NCI-H69 (cell line): ENCODE measurements around the gene OMD.

ENCODE experiments used
- DNase-seq: peaks from one replicate; lab custom pipeline; 2025; lab: John Stamatoyannopoulos, UW

OMD gene

GRCh38 chr9:92424340-92424739 is at the start of gene OMD:
Gene OMD, minus strand, starts transcription at chr9:92424471. Its CDS starts 6,913 bp downstream, at chr9:92417558.
- DNase-seq: peak; percentile 71

GRCh38 chr9:92468206-92468605 is 43.9 kb upstream of the OMD start:
- peak; percentile 64 for DNase-seq

GRCh38 chr9:92467511-92467910 is 43.2 kb upstream of the OMD start:
- DNase-seq: no peak

GRCh38 chr9:92467041-92467440 is 42.8 kb upstream of the OMD start:
- no peak for DNase-seq

- DNase-seq: no peak
Observed at GRCh38 chr9:92463984-92464383, 39.7 kb upstream of the OMD start.

- no peak for DNase-seq
Observed at GRCh38 chr9:92463387-92463786, 39.1 kb upstream of the OMD start.

GRCh38 chr9:92457576-92457975 is 33.3 kb upstream of the OMD start:
- no peak for DNase-seq

GRCh38 chr9:92455217-92455616 is 30.9 kb upstream of the OMD start:
- peak; percentile 61 for DNase-seq

GRCh38 chr9:92446536-92446935 is 22.3 kb upstream of the OMD start:
- peak; percentile 88 for DNase-seq

GRCh38 chr9:92444841-92445240 is 20.6 kb upstream of the OMD start:
- peak; percentile 98 for DNase-seq

- DNase-seq: no peak
Observed at GRCh38 chr9:92440751-92441046, 16.4 kb upstream of the OMD start.

- no peak for DNase-seq
Observed at GRCh38 chr9:92439921-92440750, 15.9 kb upstream of the OMD start.

GRCh38 chr9:92438900-92439526 is 14.7 kb upstream of the OMD start:
- DNase-seq: peak; percentile 41

GRCh38 chr9:92435263-92435662 is 11.0 kb upstream of the OMD start:
- no peak for DNase-seq

- no peak for DNase-seq
Observed at GRCh38 chr9:92432972-92433548, 8.8 kb upstream of the OMD start.

- peak; percentile 48 for DNase-seq
Observed at GRCh38 chr9:92432350-92432749, 8.1 kb upstream of the OMD start.

- no peak for DNase-seq
Observed at GRCh38 chr9:92429836-92430235, 5.6 kb upstream of the OMD start.

- peak; percentile 99 for DNase-seq
Observed at GRCh38 chr9:92426501-92427145, 2.4 kb upstream of the OMD start.

- DNase-seq: peak; percentile 70
Observed at GRCh38 chr9:92425474-92425873, 1.2 kb upstream of the OMD start.

GRCh38 chr9:92423612-92424011 is 659 bp downstream of the OMD start:
- peak; percentile 65 for DNase-seq

GRCh38 chr9:92422611-92423338 is 1.5 kb downstream of the OMD start:
- no peak for DNase-seq

GRCh38 chr9:92414566-92414965 is 9.7 kb downstream of the OMD start:
- peak; percentile 13 for DNase-seq
